Testis (tissue), 2 donors: ENCODE results near the gene BCORL1.

ENCODE experiments used
- CTCF ChIP-seq, 3 experiments: fragments of 450-650 bp in 2 of 3; fragments of 200-600 bp in 1 of 3; sonication (generic) in 1 of 3; IDR thresholded peaks; one replicate each; pipeline ENCODE4 v1.5.1; 2016 to 2019; ENCODE audit warnings: antibody characterized with exemption in 3 of 3, mild to moderate bottlenecking in 2 of 3, moderate library complexity in 1 of 3
- POLR2A ChIP-seq: fragments of 450-650 bp; IDR thresholded peaks from one replicate; pipeline ENCODE4 v1.6.1; 2017; ENCODE audit warnings: antibody characterized with exemption, mild to moderate bottlenecking, moderate library complexity

- TF ChIP-seq CTCF (IDR thresholded peaks at IDR 0.05) (no peak), POLR2A (no peak)
Observed at GRCh38 chrX:130084631-130085237, 102.3 kb downstream of the BCORL1 start.
